Body of pancreas (tissue), 4 donors: ENCODE data around the gene KRT20.

Experiments used
- CTCF ChIP-seq, 7 experiments: fragments of 450-650 bp in 4 of 7; fragments of 200-600 bp in 3 of 7; sonication (generic) in 3 of 7; IDR thresholded peaks; one replicate each; pipeline ENCODE4 v1.5.1; 2016 to 2019; ENCODE audit warnings: antibody characterized with exemption in 7 of 7
- POLR2A ChIP-seq, 3 donors: fragments of 450-650 bp; IDR thresholded peaks; one replicate each; pipeline ENCODE4 v1.6.1; 2016; ENCODE audit warnings: antibody characterized with exemption in 3 of 3, mild to moderate bottlenecking in 2 of 3

DNA sequence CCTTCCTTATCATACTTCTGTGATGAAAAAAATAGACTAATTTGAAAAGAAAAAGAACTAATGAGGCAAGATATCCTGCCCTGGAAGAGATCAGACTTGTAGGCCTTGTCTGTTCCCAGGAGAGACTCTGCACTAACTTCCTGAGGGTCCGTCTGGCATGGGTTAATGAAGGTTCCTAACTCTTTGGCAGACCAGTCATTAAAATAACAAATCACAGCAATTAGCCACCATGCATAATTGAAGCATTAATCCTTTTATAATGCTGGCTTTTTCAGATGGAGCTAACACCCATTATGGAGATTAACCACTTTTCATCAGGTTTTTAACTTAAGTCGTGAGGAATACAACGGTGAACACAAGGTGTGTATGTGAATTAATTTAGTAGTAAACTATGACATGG is 52.2 kb downstream of the KRT20 start:
- no peak for TF ChIP-seq CTCF (IDR thresholded peaks at IDR 0.05)
- TF ChIP-seq POLR2A (IDR thresholded peaks at IDR 0.05), result no peak
